GM19193 (cell line): Measurements from ENCODE around the gene TSC2.

Experiments used
- POLR2A ChIP-seq: IDR thresholded peaks from 4 replicates; pipeline ENCODE4 v1.6.1; 2011; ENCODE audit not compliant: insufficient read depth, insufficient read length; ENCODE audit errors: extremely low read depth

TSC2 gene

GRCh38 chr16:2047330-2048115 is at the start of gene TSC2, which contains the start of gene NTHL1:
Gene TSC2 (plus strand): TSS chr16:2047985. CDS start chr16:2048616, 631 bp downstream.
Gene NTHL1 (minus strand): TSS chr16:2047834. CDS start chr16:2047823, 11 bp downstream.
- peak; percentile 81 for TF ChIP-seq POLR2A

GRCh38 chr16:1998360-1998835 is 49.4 kb upstream of the TSC2 start:
- no peak for TF ChIP-seq POLR2A

GRCh38 chr16:1998852-1999801 is 48.7 kb upstream of the TSC2 start:
- no peak for TF ChIP-seq POLR2A

GRCh38 chr16:1999866-2000514 is 47.8 kb upstream of the TSC2 start:
- no peak for TF ChIP-seq POLR2A

DNA sequence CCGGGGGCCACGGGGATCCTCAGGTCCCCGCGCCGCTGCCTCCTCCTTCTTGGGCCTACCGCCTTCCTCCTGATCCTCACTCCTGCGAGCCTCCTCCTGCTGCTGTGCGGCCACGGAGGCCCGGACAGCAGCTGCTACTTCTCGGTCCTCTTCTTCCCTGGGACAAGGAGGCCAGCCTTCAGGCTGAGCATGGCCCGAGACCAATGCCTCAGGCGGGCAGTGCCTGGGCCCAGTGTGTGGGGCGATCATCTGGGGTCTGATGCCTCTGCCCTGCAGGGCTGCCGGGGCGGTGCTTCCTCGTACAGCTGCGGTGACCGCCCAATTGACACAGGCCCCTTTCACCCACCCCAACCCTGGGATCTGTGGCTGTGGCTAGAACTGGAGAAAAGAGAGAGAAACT is 46.8 kb upstream of the TSC2 start:
- no peak for TF ChIP-seq POLR2A

GRCh38 chr16:2001456-2002355 is 46.1 kb upstream of the TSC2 start:
- TF ChIP-seq POLR2A = no peak

DNA sequence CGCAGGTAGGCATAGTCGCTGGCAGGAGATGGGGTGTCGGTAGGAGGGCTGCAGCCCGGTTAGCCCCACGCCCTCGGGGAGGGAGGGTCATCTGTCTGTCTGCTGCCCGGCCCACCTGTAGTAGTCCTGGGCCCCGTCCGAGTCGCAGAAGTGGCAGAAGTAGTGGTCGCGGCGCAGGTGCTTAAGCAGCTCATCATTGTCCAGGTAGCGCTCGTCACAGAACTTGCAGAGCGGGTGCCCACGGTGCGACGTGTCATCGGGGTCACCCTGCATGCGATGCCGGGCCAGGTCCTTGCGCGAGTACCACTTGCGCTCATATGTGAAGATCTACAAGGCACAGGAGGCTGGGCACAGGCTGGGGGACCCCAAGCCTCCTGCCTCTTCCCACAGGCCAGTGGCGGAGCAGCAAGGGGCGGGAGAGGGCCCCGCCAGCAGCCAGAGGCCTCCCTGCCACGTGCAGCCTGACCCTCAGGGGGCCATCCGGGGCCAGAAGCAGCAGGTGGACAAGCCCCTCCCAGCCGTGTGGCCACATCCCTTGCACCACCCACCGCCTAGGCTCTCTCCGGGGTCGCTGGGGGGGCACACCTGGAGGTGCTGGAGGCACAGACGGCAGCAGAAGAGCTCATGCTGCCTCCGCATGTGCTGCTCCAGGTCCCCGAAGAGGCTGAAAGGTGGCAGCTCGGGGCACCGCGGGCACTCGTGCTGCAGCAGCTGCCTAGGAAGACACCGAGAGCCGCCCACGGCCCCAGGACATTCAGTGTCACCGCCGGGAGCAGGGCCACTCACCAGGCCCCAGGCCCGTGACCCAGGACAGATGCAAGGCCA is 45.2 kb upstream of the TSC2 start:
- TF ChIP-seq POLR2A = no peak

DNA sequence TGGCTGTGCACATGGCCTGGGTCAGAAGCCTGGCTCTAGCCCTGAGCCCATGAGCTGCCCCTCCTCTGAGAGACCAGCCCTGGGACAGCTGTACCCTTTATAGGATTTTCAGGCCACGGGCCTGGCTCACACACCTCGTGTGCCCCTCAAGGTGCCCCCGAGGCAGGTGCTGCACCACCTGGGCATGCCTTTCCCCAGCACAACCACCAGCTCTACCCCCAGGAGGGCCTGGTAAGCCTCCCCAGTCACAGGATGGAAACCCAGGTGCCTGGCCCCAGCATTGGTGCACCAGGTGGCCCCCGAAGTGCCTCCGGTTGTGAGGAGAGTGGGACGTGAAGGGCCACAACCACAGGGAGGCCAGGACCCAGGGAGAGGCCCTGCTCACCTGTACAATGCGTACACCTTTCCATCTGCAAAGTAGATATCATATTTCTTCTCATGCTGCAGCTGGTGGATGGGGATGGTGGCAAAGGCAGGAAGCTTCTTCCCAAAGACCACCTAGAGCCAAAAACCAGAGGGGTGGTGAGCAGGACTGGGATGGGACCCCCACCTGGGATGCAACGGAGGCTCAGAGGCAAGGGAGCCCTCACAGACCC is 44.5 kb upstream of the TSC2 start:
- no peak for TF ChIP-seq POLR2A

DNA sequence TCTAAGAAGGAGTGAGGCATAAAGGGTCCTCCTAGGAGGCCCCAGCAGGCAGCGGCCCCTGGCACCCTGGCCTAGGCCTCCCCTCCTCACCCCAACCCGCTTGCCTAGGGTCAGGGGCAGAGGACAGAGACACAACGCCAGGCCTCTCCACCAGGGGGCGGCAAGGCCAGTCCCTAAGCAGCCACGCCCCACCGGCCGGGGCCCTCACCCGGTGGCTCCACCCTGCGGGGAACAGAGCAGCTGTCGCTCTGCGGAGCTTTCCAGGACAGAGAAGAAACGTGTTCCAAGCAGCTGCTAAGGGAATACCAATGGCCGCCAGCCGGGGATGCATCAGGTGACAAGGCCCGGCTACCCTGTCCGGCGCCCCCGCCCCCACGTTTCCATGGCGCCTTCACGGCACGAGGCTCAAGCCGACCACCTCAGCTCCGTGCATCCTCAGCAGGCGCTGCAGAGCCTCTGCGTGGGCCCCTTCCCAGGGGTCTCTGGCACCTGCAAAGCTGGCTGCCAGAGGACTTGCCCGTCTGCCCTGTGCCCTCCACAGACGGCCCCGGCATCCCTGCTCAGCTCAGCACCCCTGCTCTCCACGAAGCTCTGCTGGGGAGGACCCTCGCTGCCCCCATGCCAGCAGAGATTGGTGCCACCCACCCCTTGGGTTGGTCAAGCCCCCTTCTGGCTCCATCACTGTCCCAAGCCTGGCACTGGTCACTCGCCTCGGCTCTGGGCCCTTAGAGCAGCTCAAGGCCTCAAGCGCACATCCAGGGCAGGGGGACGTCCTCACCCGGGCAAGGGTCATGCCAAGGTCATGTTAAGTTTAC is 43.8 kb upstream of the TSC2 start:
- no peak for TF ChIP-seq POLR2A

DNA sequence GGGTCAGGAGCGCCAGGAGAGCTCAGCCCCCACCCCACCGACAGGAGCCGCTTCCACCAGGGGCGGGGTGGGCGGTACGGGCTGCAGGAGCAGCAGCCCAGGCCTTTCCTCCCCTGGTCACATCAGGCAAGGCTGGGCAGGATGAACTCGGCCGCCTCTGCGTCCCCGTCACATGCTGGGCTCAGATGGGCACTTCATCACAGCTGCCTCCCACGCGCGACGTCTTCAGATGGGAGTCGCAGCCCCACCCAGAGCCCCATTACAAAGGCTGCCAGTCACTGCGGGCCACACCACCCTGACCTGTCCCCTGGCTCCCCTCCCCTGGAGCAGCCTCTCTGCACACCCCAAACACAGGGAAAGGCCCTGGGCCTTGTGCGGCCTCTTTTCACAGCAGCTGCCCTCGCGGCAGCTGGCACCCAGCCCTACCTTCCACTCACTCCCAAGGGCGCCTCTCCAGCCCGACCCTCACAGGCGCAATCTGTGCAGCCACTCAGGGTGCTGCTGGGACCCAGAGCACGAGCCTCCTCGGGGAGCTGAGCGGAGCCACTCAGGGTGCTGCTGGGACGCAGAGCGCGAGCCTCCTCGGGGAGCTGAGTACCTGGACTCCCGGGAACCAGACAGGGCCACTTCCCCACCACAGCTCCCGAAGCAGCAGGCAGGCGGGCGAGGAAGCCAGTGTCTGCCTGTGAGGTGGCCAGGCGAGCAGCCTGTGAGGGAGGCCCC is 42.8 kb upstream of the TSC2 start:
- no peak for TF ChIP-seq POLR2A

DNA sequence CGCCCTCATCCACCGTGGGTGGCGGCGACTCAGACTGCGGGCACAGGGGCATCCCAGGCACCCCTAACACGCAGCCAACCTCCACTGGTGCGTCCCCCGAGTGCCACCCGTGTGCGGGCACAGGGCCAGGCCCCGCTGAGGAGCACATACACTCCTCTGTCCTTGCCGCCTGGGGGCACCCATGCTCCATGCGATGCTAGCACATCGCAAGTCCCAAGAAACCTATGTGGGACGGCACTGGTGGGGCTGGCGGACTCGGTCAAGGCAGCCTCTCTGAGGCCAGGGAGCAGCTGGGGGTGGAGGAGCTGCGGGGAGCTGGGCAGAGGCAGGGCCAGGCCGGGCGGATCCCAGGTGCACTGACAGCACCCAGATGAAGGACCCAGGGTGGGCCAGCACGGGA is 42.1 kb upstream of the TSC2 start:
- no peak for TF ChIP-seq POLR2A

GRCh38 chr16:2006317-2006716 is 41.5 kb upstream of the TSC2 start:
- TF ChIP-seq POLR2A = no peak
